ENCODE results near the gene PLPP7.

GRCh38 chr9:131308906-131309529, 19.5 kb downstream of the PLPP7 start:
- TF ChIP-seq CTCF (conservative IDR thresholded peaks at IDR 0.05) = no peak
- no peak for TF ChIP-seq EZH2 (IDR thresholded peaks at IDR 0.05; ENCODE audit: low read depth)
